Endodermal cell (in vitro differentiated cells): ENCODE data around the gene CCDC167. TPM values are rescaled to one million over a fixed set of nuclear protein-coding genes. Genes with fewer than 3 reads are reported as not detected.
"Not testable (repeated sequence)": the region's sequence is repeated elsewhere in the genome, so short reads cannot be mapped to it uniquely, and the experiment has no call there.

ENCODE experiments used
- DNase-seq: peaks from one replicate; pipeline ENCODE4 v3.0.0-alpha.2; 2017
- H3K27ac ChIP-seq: 2 replicates; pipeline ENCODE4 v1.5.1; 2013; ENCODE audit warnings: mild to moderate bottlenecking, low read depth, low read length, moderate library complexity
- H3K27me3 ChIP-seq: 2 replicates; pipeline ENCODE4 v1.6.1; 2013; ENCODE audit warnings: mild to moderate bottlenecking, low read length, moderate library complexity; ENCODE audit not compliant: insufficient read depth, control insufficient read depth, poor library complexity, severe bottlenecking
- H3K36me3 ChIP-seq: 2 replicates; pipeline ENCODE4 v1.7.0; 2013; ENCODE audit warnings: mild to moderate bottlenecking, low read length, moderate library complexity; ENCODE audit not compliant: control insufficient read depth, insufficient read depth
- H3K4me1 ChIP-seq: one replicate; pipeline ENCODE4 v1.7.0; 2013; ENCODE audit warnings: low read length; ENCODE audit not compliant: control insufficient read depth, insufficient read depth
- H3K4me3 ChIP-seq: 2 replicates; pipeline ENCODE4 v1.5.1; 2013; ENCODE audit warnings: mild to moderate bottlenecking, low read length, moderate library complexity
- H3K9ac ChIP-seq: 2 replicates; pipeline ENCODE4 v1.6.1; 2013; ENCODE audit warnings: mild to moderate bottlenecking, low read length, moderate library complexity; ENCODE audit not compliant: poor library complexity, severe bottlenecking; ENCODE audit errors: extremely low read depth
- H3K9me3 ChIP-seq: 2 replicates; pipeline ENCODE4 v1.6.1; 2013; ENCODE audit warnings: mild to moderate bottlenecking, low read length, moderate library complexity; ENCODE audit not compliant: control insufficient read depth
- H3K27ac Mint-ChIP-seq: 2 replicates; pipeline ENCODE4 v1.8.0; 2020; ENCODE audit warnings: mixed read lengths
- H3K27me3 Mint-ChIP-seq: 2 replicates; pipeline ENCODE4 v1.8.0; 2021; ENCODE audit warnings: mild to moderate bottlenecking, mixed read lengths; ENCODE audit not compliant: insufficient read depth
- H3K36me3 Mint-ChIP-seq: 2 replicates; pipeline ENCODE4 v1.8.0; 2020; ENCODE audit warnings: low read depth, mixed read lengths
- H3K4me1 Mint-ChIP-seq: 2 replicates; pipeline ENCODE4 v1.8.0; 2020; ENCODE audit warnings: mixed read lengths
- H3K4me3 Mint-ChIP-seq: 2 replicates; pipeline ENCODE4 v1.8.0; 2020; ENCODE audit warnings: mild to moderate bottlenecking, moderate library complexity, mixed read lengths
- H3K9me3 Mint-ChIP-seq: 2 replicates; pipeline ENCODE4 v1.8.0; 2020; ENCODE audit warnings: mild to moderate bottlenecking, mixed read lengths
- CTCF ChIP-seq: fragments of 200-600 bp; sonication (generic); conservative IDR thresholded peaks from 2 replicates; pipeline ENCODE4 v1.5.0; 2021; ENCODE audit warnings: antibody characterized with exemption, mild to moderate bottlenecking
- WGBS, 2 experiments: methylation state at CpG; one replicate each; pipeline versions ENCODE4 v1.1.5 to v1.1.7; 2013; ENCODE audit warnings: missing lambda C conversion rate in 2 of 2, mixed read lengths in 1 of 2; ENCODE audit not compliant: insufficient coverage in 1 of 2, insufficient read length in 1 of 2; 5-methylcytosine and 5-hydroxymethylcytosine counted together
- total RNA-seq, 2 donors: library from RNA; stranded (reverse); fragmentation: NEBNext Ultra II Directional in 1 of 2; extraction: Animal tissue kit (Norgen Biotek cat#: 25700) in 1 of 2; gene quantifications; 2 replicates in 1 of 2; 3 replicates in 1 of 2; pipeline ENCODE4 v1.2.1, GENCODE V29; 2021

Gene CCDC167
- total RNA-seq, 2 donors from 2014 or later, result 60.4 to 66.1 TPM

- H3K4me3 Mint-ChIP-seq, result no peak overlapping the region
- H3K36me3 Mint-ChIP-seq, result peaks cover 81% of the 10 kb centered on the region
- WGBS, 2 experiments, result 97 to 100% methylated on average over 2 to 3 of the region's 3 CpGs
- no peak overlapping the region for H3K9ac ChIP-seq
- H3K27ac ChIP-seq, result no peak overlapping the region
- no peak for TF ChIP-seq CTCF
- no peaks in the 10 kb centered on the region for H3K9me3 ChIP-seq
- H3K27ac Mint-ChIP-seq, result no peak overlapping the region
- H3K36me3 ChIP-seq, result peaks cover 90% of the 10 kb centered on the region
- H3K4me1 Mint-ChIP-seq, result peaks cover 11% of the 10 kb centered on the region
- no peaks in the 10 kb centered on the region for H3K27me3 Mint-ChIP-seq
- H3K4me1 ChIP-seq, result no peaks in the 10 kb centered on the region
- no peak for DNase-seq
- H3K9me3 Mint-ChIP-seq, result no peaks in the 10 kb centered on the region
- no peak overlapping the region for H3K4me3 ChIP-seq
- H3K27me3 ChIP-seq, result no peaks in the 10 kb centered on the region
Measured at GRCh38 chr6:37452522-37452921, 47.2 kb downstream of the CCDC167 start.

- Mint-ChIP-seq H3K9me3 (no peaks in the 10 kb centered on the region), H3K27me3 (no peaks in the 10 kb centered on the region), H3K36me3 (peaks cover 81% of the 10 kb centered on the region), H3K27ac (no peak overlapping the region), H3K4me1 (peaks cover 11% of the 10 kb centered on the region), H3K4me3 (no peak overlapping the region)
- Histone ChIP-seq H3K9ac (no peak overlapping the region), H3K27me3 (no peaks in the 10 kb centered on the region), H3K4me3 (no peak overlapping the region), H3K27ac (no peak overlapping the region), H3K4me1 (no peaks in the 10 kb centered on the region), H3K36me3 (peaks cover 90% of the 10 kb centered on the region), H3K9me3 (no peaks in the 10 kb centered on the region)
- DNase-seq, result no peak
- 92% methylated on average over 2 of the region's 2 CpGs; no CpG with 5 or more reads in 1 of the 2 experiments for WGBS, 2 experiments
- no peak for TF ChIP-seq CTCF
Measured at GRCh38 chr6:37451441-37452193, 48.1 kb downstream of the CCDC167 start.

- no peak overlapping the region for H3K27ac ChIP-seq
- WGBS, 2 experiments, result 91 to 96% methylated on average over 4 of the region's 4 CpGs
- H3K9ac ChIP-seq, result no peak overlapping the region
- peaks cover 11% of the 10 kb centered on the region for H3K4me1 Mint-ChIP-seq
- no peaks in the 10 kb centered on the region for H3K27me3 ChIP-seq
- H3K4me1 ChIP-seq, result no peaks in the 10 kb centered on the region
- no peak for TF ChIP-seq CTCF
- no peak for DNase-seq
- peaks cover 89% of the 10 kb centered on the region for H3K36me3 ChIP-seq
- no peaks in the 10 kb centered on the region for H3K27me3 Mint-ChIP-seq
- no peaks in the 10 kb centered on the region for H3K9me3 Mint-ChIP-seq
- no peak overlapping the region for H3K27ac Mint-ChIP-seq
- H3K4me3 ChIP-seq, result no peak overlapping the region
- no peak overlapping the region for H3K4me3 Mint-ChIP-seq
- H3K9me3 ChIP-seq, result no peaks in the 10 kb centered on the region
- H3K36me3 Mint-ChIP-seq, result peaks cover 81% of the 10 kb centered on the region
Measured at GRCh38 chr6:37449984-37450383, 49.7 kb downstream of the CCDC167 start.

GRCh38 chr6:37443216-37443542, 56.5 kb downstream of the CCDC167 start:
- Mint-ChIP-seq H3K36me3 (peaks cover 54% of the 10 kb centered on the region), H3K4me1 (peaks cover 25% of the 10 kb centered on the region)
- H3K27me3 ChIP-seq, DNase-seq, H3K27ac Mint-ChIP-seq, H3K4me3 Mint-ChIP-seq, H3K9me3 Mint-ChIP-seq, H3K27ac ChIP-seq, H3K9ac ChIP-seq, H3K27me3 Mint-ChIP-seq, H3K9me3 ChIP-seq, H3K4me3 ChIP-seq: not testable (repeated sequence)
- Histone ChIP-seq H3K4me1 (peaks cover 23% of the 10 kb centered on the region), H3K36me3 (peaks cover 65% of the 10 kb centered on the region)
- WGBS, 2 experiments, result 96% methylated on average over 5 of the region's 5 CpGs; no CpG with 5 or more reads in 1 of the 2 experiments
